HCT116 (cell line): ENCODE data around the gene MTG2. TPM values are rescaled to one million over a fixed set of nuclear protein-coding genes. Genes with fewer than 3 reads are reported as not detected.

ENCODE experiments used
- ATAC-seq: fragments of 200-7000 bp; cut with Tn5 transposase; 2 replicates; pipeline ENCODE4 v1.9.1; 2020; ENCODE audit warnings: mild to moderate bottlenecking, moderate library complexity
- BruUV-seq: library from RNA; stranded (reverse); fragments of 400-500 nt; replicated peaks from 2 replicates; lab custom pipeline; 2021; lab: Mats Ljungman, UMichigan
- CTCF ChIA-PET: fragments of 300-600 bp; sonication (Branson Sonifier 250); formaldehyde crosslinking; loops from one replicate; lab custom pipeline; 2021; ENCODE audit warnings: antibody characterized with exemption; lab: Charles Lee
- POLR2A ChIA-PET: fragments of 300-600, 350-600 bp; sonication (Branson Sonifier 250); formaldehyde crosslinking; loops from one replicate; lab custom pipeline; 2021; ENCODE audit warnings: antibody characterized with exemption; lab: Charles Lee
- RAD21 ChIA-PET, 2 experiments: fragments of 300-600 bp; sonication (Branson Sonifier 250); formaldehyde crosslinking; loops; one replicate each; lab custom pipeline; 2023; ENCODE audit warnings: low total read pairs in 2 of 2; ENCODE audit not compliant: uncharacterized antibody in 2 of 2, unreplicated experiment in 2 of 2, low non-redundant PET in 1 of 2; lab: Charles Lee
- DNase-seq: peaks from one replicate; pipeline ENCODE4 v3.0.0-alpha.2; 2010; ENCODE audit warnings: low read depth, low spot score
- H2AFZ ChIP-seq: fragments of 200-600 bp; shearing (Covaris generic), sonication (generic); 2 replicates; pipeline ENCODE4 v1.6.1; 2017; ENCODE audit warnings: low read depth, mixed run types, mixed read lengths, antibody characterized with exemption, low read length; ENCODE audit not compliant: poor library complexity, severe bottlenecking
- H3K27ac ChIP-seq: 2 replicates; pipeline ENCODE4 v1.5.1; 2012; ENCODE audit warnings: low read depth, low read length
- H3K27me3 ChIP-seq: fragments of 200-600 bp; sonication (generic); 2 replicates; pipeline ENCODE4 v1.6.1; 2016; ENCODE audit warnings: mixed run types, low read length, mixed read lengths; ENCODE audit not compliant: insufficient read depth
- H3K36me3 ChIP-seq, 2 experiments: fragments of 200-500 bp in 1 of 2; fragments of 200-600 bp in 1 of 2; sonication (Bioruptor generic) in 1 of 2; sonication (generic) in 1 of 2; 2 replicates each; pipeline versions ENCODE4 v1.5.1 to v1.6.1; 2014 to 2016; ENCODE audit warnings: low read length in 2 of 2, inconsistent platforms in 1 of 2, mixed read lengths in 1 of 2, mixed run types in 1 of 2; ENCODE audit not compliant: insufficient read depth in 2 of 2, control insufficient read depth in 1 of 2
- H3K4me1 ChIP-seq, 2 experiments: fragments of 200-600 bp in 1 of 2; sonication (generic) in 1 of 2; 2 replicates each; pipeline versions ENCODE4 v1.5.1 to v1.6.1; 2012 to 2017; ENCODE audit warnings: low read length in 2 of 2, inconsistent platforms in 1 of 2, mild to moderate bottlenecking in 1 of 2, mixed read lengths in 1 of 2, mixed run types in 1 of 2, moderate library complexity in 1 of 2; ENCODE audit not compliant: insufficient read depth in 2 of 2, control insufficient read depth in 1 of 2
- H3K4me2 ChIP-seq: fragments of 200-600 bp; sonication (generic); 2 replicates; pipeline ENCODE4 v1.6.1; 2017; ENCODE audit warnings: mixed run types, low read length, mixed read lengths
- H3K4me3 ChIP-seq, 2 experiments: fragments of 200-600 bp in 1 of 2; sonication (generic) in 1 of 2; replicated peaks in 1 of 2; 2 replicates each; pipeline ENCODE4 v1.5.1; 2011 to 2016; ENCODE audit warnings: low read length in 2 of 2, control low read depth in 1 of 2, low read depth in 1 of 2, mild to moderate bottlenecking in 1 of 2, mixed read lengths in 1 of 2, mixed run types in 1 of 2
- H3K79me2 ChIP-seq: fragments of 200-600 bp; sonication (generic); 2 replicates; pipeline ENCODE4 v1.6.1; 2017; ENCODE audit warnings: mild to moderate bottlenecking, mixed run types, low read length, moderate library complexity, mixed read lengths; ENCODE audit not compliant: insufficient read depth
- H3K9ac ChIP-seq: fragments of 200-600 bp; sonication (generic); 2 replicates; pipeline ENCODE4 v1.6.1; 2016; ENCODE audit warnings: low read length, mixed read lengths
- H3K9me2 ChIP-seq: fragments of 200-600 bp; sonication (generic), shearing (Covaris generic); 2 replicates; pipeline ENCODE4 v1.6.1; 2017; ENCODE audit warnings: mixed run types, mild to moderate bottlenecking, moderate library complexity; ENCODE audit not compliant: insufficient read depth
- H3K9me3 ChIP-seq, 2 experiments: fragments of 200-500 bp in 1 of 2; fragments of 200-600 bp in 1 of 2; sonication (Bioruptor generic) in 1 of 2; sonication (generic) in 1 of 2; 2 replicates each; pipeline ENCODE4 v1.6.1; 2014 to 2017; ENCODE audit warnings: low read length in 2 of 2, mixed read lengths in 2 of 2, inconsistent platforms in 1 of 2, low read depth in 1 of 2, mild to moderate bottlenecking in 1 of 2, mixed run types in 1 of 2, moderate library complexity in 1 of 2; ENCODE audit not compliant: control insufficient read depth in 1 of 2, insufficient read depth in 1 of 2
- H4K20me1 ChIP-seq: fragments of 200-600 bp; sonication (generic), shearing (Covaris generic); 2 replicates; pipeline ENCODE4 v1.6.1; 2017; ENCODE audit warnings: mixed run types, mild to moderate bottlenecking, moderate library complexity; ENCODE audit not compliant: insufficient read depth
- ATF3 ChIP-seq: IDR thresholded peaks from 2 replicates; pipeline ENCODE4 v1.6.1; 2012
- CBX3 ChIP-seq: IDR thresholded peaks from 2 replicates; pipeline ENCODE4 v1.6.1; 2012; ENCODE audit warnings: low read depth
- CEBPB ChIP-seq: IDR thresholded peaks from 2 replicates; pipeline ENCODE4 v1.6.1; 2012; ENCODE audit warnings: low read depth
- EGR1 ChIP-seq: IDR thresholded peaks from 2 replicates; pipeline ENCODE4 v1.6.1; 2012; ENCODE audit warnings: low read depth
- ELF1 ChIP-seq: IDR thresholded peaks from 2 replicates; pipeline ENCODE4 v1.6.1; 2012; ENCODE audit warnings: low read depth, borderline replicate concordance
- EZH2 ChIP-seq: fragments of 200-600 bp; sonication (generic); IDR thresholded peaks from 2 replicates; pipeline ENCODE4 v1.6.1; 2017; ENCODE audit warnings: antibody characterized with exemption, mixed run types
- FOSL1 ChIP-seq: IDR thresholded peaks from 2 replicates; pipeline ENCODE4 v1.6.1; 2012; ENCODE audit warnings: low read depth
- JUND ChIP-seq: IDR thresholded peaks from 2 replicates; pipeline ENCODE4 v1.6.1; 2012
- MAX ChIP-seq: IDR thresholded peaks from 2 replicates; pipeline ENCODE4 v1.6.1; 2012
- POLR2A ChIP-seq: IDR thresholded peaks from 2 replicates; pipeline ENCODE4 v1.7.0; 2011; ENCODE audit warnings: borderline replicate concordance; ENCODE audit not compliant: insufficient read depth, insufficient read length; ENCODE audit errors: extremely low read depth
- POLR2AphosphoS5 ChIP-seq: IDR thresholded peaks from 2 replicates; pipeline ENCODE4 v1.6.1; 2011; ENCODE audit warnings: mild to moderate bottlenecking, low read depth, low read length, moderate library complexity
- REST ChIP-seq: IDR thresholded peaks from 2 replicates; pipeline ENCODE4 v1.6.1; 2012; ENCODE audit warnings: low read depth
- SP1 ChIP-seq: IDR thresholded peaks from 2 replicates; pipeline ENCODE4 v1.6.1; 2012; ENCODE audit warnings: low read depth
- SRF ChIP-seq: IDR thresholded peaks from 2 replicates; pipeline ENCODE4 v1.6.1; 2012; ENCODE audit warnings: low read depth
- TCF7L2 ChIP-seq: IDR thresholded peaks from 2 replicates; pipeline ENCODE4 v1.7.0; 2011; ENCODE audit warnings: borderline replicate concordance, inconsistent platforms; ENCODE audit not compliant: insufficient read depth, insufficient read length; ENCODE audit errors: extremely low read depth
- YY1 ChIP-seq: IDR thresholded peaks from 2 replicates; pipeline ENCODE4 v1.6.1; 2011; ENCODE audit warnings: low read length, low read depth, moderate library complexity, mild to moderate bottlenecking; ENCODE audit not compliant: insufficient replicate concordance; ENCODE audit errors: extremely low read depth
- ZBTB33 ChIP-seq: IDR thresholded peaks from 2 replicates; pipeline ENCODE4 v1.6.1; 2011; ENCODE audit warnings: mild to moderate bottlenecking, low read length, moderate library complexity; ENCODE audit not compliant: insufficient replicate concordance; ENCODE audit errors: extremely low read depth
- ZFX ChIP-seq: fragments of 450-650 bp; IDR thresholded peaks from 2 replicates; pipeline ENCODE4 v1.6.1; 2017
- ZNF274 ChIP-seq: fragments of 200-500 bp; sonication (Bioruptor generic); IDR thresholded peaks from 2 replicates; pipeline ENCODE4 v1.6.1; 2014; ENCODE audit warnings: mild to moderate bottlenecking, low read depth, low read length, inconsistent platforms
- intact Hi-C: fragments of 100-400 bp; cut with micrococcal nuclease; formaldehyde crosslinking; loops from 2 replicates; pipeline ENCODE4 v1.10.0; 2022
- total RNA-seq: library from RNA; stranded (reverse); gene quantifications from one replicate; pipeline ENCODE4 v1.2.1, GENCODE V29; 2021; ENCODE audit not compliant: unreplicated experiment

The MTG2 gene
- total RNA-seq, 1 experiment from 2014 or later, result 43.3 TPM

GRCh38 chr20:62223571-62223970, 40.7 kb downstream of the MTG2 start:
- POLR2A ChIA-PET, result no interaction called here

More at GRCh38 chr20:62223571-62223970, 40.7 kb downstream of the MTG2 start:
- H3K9ac ChIP-seq, result no peak overlapping the region
- TF ChIP-seq SRF, result no peak
- no peak for TF ChIP-seq EZH2
- no peak for TF ChIP-seq CEBPB
- no peak for TF ChIP-seq REST
- no peak for TF ChIP-seq ELF1
- TF ChIP-seq ZFX, result no peak
- no peak for TF ChIP-seq EGR1
- no peak for TF ChIP-seq FOSL1
- no peak for TF ChIP-seq TCF7L2
- TF ChIP-seq POLR2AphosphoS5, result no peak
- no peak for TF ChIP-seq ZNF274
- TF ChIP-seq SP1, result no peak
- TF ChIP-seq MAX, result no peak
- TF ChIP-seq CBX3, result no peak
- TF ChIP-seq ATF3, result no peak
- TF ChIP-seq YY1, result no peak
- TF ChIP-seq JUND, result no peak
- TF ChIP-seq ZBTB33, result no peak
- no peak for TF ChIP-seq POLR2A
- no peak overlapping the region for H3K27ac ChIP-seq
- peaks cover 23% of the 10 kb centered on the region; the same call in 1 of the 2 replicates for H3K27me3 ChIP-seq
- DNase-seq, result no peak
- no peaks in the 10 kb centered on the region for H3K36me3 ChIP-seq
- H3K9me3 ChIP-seq, result no peaks in the 10 kb centered on the region
- H3K9me2 ChIP-seq, result no peaks in the 10 kb centered on the region
- no peak overlapping the region for H2AFZ ChIP-seq
- no peak for ATAC-seq
- peaks cover 0 to 8% of the 10 kb centered on the region in 2 experiments; a peak in 1 of 4 replicates for H3K4me1 ChIP-seq
- no peak overlapping the region for H3K4me3 ChIP-seq
- CTCF ChIA-PET, result no interaction called here
- no peak overlapping the region for H3K4me2 ChIP-seq
- BruUV-seq, result no TSS peak
- RAD21 ChIA-PET, result no interaction called here
- no peaks in the 10 kb centered on the region for H3K79me2 ChIP-seq
- no peaks in the 10 kb centered on the region for H4K20me1 ChIP-seq
- intact Hi-C loops, result no loop called here
